HG03520 (cell line): ENCODE results near the gene PRKG1.
"Not testable (repeated sequence)": the region's sequence is repeated elsewhere in the genome, so short reads cannot be mapped to it uniquely, and the experiment has no call there.

Experiments used
- ATAC-seq: cut with Tn5 transposase; IDR thresholded peaks from one replicate; pipeline ENCODE4 v1.9.1; 2021; ENCODE audit warnings: mild to moderate bottlenecking, moderate library complexity; ENCODE audit not compliant: unreplicated experiment

PRKG1 gene

DNA sequence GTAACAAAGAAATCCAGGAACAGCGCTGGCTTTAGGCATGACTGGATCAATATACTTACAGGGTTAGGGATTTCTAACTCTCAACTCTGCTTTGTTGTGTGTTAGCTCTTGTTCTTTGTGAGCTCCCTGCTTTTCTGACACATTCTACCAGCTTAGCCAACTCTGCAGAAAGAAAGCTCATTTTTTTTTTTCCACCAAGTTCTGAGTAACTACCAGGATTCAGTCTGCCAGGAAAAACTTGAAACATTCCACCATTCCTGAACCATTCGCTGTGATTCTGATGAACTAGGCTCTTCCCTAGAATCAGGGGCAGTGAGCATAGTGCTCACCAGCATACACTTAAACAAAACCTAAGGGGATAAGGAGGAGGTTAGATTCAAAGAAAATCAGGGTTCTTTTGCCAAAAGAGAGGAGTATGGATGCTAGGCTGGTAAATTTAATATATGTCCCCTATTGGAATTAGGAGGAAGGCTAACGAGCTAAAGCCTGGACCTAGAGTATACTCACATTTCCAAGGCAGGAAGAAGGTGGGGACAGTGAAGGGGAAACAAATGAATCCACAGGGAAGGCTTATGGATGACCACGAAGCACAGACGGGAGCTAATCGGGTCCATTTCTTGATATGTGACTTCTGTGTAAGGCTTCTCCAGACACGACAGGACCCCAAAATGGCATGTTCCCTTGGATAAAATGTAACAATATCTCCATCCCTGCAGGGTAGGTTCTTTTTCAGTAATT lies 183.4 kb downstream of the PRKG1 start:
- ATAC-seq, result no peak

DNA sequence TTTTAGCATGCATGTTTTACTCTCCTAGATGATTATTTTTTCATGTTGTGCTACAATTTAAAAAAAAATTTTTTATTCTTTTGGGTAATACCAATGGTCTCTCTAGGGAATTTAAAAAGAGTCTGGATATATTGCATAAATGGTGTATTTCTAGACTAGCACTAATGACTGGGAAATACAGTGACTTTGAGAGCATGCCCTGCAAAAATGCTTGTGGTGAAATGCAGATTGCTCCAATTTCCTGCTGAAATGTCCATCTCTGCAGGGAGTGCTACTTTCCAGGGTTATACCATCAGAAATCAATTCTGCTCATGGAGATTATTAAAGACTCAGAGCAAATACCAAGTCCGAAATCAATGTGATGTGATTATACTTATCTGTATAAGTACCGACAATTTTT lies 186.1 kb downstream of the PRKG1 start:
- no peak for ATAC-seq

DNA sequence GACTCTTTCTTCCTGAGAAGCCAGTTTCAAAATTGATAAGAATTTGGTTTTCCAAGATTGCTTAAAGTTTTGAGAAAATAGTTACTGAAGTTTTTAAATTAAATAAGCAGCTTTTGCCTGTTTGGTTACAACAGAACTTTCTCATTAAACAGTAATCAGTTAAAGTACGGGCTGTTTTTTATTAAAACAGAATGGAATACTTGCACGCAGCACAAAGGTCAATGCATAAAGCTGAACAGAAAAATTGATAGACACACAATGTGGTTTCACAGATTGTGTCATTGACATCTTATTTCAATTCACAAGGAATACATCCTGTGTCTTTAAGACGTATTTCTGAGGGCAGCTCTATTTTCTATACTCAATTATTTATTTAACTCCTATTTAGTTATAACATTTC lies 192.2 kb downstream of the PRKG1 start:
- no peak for ATAC-seq

DNA sequence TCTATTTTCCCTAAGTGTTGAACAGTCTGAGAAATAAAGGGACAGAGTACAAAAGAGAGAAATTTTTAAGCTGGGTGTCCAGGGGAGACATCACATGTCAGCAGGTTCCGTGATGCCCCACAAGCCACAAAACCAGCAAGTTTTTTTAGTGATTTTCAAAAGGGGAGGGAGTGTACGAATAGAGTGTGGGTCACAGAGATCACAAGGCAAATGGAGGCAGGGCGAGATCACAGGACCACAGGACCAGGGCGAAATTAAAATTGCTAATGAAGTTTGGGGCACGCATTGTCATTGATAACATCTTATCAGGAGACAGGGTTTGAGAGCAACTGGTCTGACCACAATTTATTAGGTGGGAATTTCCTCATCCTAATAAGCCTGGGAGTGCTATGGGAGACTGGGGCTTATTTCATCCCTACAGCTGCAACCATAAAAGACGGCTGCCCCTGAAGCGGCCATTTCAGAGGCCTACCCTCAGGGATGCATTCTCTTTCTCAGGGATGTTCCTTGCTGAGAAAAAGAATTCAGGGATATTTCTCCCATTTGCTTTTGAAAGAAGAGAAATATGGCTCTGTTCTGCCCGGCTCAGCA lies 193.8 kb downstream of the PRKG1 start:
- not testable (repeated sequence) for ATAC-seq

DNA sequence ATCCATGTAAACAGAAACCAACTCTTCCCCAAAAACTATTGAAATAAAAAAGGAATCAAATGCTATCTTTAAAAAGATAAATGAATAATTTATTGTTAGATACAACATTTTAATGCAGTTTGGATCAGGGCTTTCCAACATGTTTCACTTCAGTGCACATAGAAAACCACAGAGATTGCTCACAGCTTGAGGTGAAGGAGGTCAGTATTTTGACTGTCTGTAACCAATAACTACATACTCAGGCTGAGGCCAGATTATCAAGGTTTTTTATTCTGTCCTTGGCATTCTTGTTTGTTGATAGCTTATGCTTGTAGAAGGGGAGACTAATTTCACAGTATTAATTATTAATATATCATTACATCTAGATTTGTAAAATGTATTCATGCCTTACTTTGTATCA lies 195.5 kb downstream of the PRKG1 start:
- no peak for ATAC-seq

DNA sequence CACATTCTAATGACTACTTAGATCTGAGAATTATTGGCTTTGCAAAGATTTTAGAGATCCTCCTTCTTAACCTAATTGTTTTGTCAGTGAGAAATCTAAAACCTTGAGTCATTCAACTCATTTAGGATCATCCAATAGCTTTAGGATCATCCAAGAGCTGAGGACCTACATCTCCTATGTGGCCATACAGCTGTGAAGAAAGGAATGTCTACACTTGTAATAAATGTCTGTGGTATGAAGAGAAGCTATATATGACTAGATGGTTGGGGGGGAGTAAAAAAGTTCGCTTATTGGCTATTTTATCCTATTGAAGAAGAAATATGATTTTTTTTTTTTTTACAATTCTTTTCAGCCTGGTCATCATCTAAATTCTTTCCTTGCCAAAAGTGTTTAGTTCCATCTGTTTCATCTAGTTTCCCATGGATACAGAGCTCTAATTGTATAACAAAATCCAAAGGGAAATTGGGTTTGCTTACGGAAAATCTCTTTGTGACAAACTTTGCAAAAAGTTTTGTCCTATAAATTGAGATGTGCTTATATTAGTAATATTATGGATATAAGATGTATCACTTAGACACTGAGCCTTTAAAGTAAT lies 196.7 kb downstream of the PRKG1 start:
- no peak for ATAC-seq

DNA sequence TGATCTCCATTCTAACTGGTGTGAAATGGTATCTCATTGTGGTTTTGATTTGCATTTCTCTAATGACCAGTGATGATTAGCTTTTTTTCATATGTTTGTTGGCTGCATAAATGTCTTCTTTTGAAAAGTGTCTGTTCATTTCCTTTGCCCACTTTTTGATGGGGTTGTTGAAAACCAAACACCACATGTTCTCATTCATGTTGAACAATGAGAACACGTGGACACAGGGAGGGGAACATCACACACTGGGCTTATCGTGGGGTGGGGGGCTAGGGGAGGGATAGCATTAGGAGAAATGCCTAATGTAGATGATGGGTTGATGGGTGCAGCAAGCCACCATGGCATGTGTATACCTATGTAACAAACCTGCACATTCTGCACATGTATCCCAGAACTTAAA lies 197.8 kb downstream of the PRKG1 start:
- ATAC-seq, result not testable (repeated sequence)

DNA sequence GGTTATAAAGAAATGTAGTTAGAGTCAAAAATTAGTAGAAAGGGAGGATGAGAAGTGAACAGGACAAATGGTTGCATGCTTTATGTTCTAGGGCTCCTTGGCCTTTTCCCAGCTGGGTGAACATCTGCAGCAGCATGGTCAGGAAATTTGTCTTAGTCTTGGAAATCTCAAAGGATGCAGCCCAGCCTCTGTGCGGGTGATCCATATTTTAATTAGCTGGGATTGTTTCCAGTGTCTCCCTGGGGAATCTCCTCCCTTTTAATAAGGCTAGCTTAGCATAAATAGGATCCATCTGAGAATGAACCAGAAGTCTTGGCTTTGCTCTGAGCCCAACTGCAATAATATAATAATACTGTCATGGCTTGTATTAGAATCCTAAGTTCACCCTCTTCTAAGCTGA lies 198.3 kb downstream of the PRKG1 start:
- no peak for ATAC-seq

DNA sequence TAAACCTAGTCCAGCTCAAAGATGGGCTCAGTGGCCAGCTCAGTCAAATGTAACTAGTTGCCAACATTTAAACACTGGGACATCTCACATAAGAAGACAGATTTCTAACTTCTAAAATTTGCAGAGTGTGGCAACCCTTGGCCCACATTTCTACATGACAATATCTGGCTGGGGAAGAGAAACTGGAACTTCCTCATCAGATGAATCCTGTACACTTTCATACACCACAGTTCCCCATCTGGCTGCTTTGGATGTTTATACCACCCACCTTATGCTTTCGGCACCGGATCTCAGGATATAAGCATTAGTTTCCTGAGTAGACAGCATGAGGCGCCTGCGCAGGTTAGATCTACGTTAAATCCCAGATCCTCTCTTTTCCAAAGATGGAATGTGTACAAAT lies 199.3 kb downstream of the PRKG1 start:
- no peak for ATAC-seq

DNA sequence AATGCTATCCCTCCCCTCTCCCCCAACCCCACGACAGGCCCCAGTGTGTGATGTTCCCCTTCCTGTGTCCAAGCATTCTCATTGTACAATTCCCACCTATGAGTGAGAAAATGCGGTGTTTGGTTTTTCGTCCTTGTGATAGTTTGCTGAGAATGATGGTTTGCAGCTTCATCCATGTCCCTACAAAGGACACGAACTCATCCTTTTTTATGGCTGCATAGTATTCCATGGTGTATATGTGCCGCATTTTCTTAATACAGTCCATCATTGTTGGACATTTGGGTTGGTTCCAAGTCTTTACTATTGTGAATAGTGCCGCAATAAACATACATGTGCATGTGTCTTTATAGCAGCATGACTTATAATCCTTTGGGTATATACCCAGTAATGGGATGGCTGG lies 201.8 kb downstream of the PRKG1 start:
- not testable (repeated sequence) for ATAC-seq

DNA sequence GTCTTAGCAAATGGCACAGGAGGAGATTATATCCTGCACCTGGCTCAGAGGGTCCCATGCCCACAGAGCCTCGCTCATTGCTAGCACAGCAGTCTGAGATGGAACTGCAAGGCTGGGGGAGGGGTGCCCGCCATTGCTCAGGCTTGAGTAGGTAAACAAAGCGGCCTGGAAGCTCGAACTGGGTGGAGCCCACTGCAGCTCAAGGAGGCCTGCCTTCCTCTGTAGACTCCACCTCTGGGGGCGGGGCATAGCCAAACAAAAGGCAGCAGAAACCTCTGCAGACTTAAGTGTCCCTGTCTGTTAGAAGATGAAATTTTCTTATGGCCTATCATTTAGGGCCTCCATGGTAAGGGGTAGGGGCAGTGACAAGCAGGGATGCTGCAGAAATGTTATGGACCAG lies 207.1 kb downstream of the PRKG1 start:
- not testable (repeated sequence) for ATAC-seq

DNA sequence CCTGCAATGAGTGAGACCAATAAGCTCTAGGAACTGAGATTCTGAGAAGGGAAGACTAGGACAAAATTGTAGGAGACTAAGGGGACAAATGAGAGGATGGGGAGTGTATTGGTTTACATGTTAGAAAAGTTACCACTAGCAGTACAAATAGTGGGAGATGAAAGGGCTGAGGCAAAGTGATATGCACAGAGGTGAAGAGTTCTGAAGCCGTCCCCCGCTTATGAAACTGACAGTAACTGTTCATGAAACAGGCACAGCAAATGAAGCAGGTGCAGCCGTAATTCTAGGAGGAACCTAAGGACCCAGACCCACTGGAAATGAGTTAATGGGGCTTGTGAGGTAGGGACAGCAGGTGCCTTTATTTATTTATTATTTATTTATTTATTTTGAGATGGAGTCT lies 211.3 kb downstream of the PRKG1 start:
- ATAC-seq, result no peak

DNA sequence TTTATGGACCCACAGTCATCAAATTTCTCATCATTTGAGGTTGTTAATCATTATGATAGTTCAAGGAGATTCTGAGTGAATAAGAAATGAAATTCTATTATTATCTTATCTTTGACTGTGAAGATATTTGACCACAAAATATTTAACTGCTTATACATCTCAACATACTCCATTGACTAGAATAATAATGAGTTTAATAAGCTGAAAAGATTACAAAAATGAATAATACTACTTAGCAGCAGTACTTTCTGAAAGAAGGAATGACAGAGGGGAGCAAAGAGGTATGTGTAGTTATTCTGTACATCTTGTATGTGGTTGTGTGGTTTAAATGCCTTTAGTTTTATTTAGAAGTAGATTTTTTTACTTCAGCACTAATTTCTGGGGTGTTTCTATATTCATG lies 214.2 kb downstream of the PRKG1 start:
- ATAC-seq, result no peak

DNA sequence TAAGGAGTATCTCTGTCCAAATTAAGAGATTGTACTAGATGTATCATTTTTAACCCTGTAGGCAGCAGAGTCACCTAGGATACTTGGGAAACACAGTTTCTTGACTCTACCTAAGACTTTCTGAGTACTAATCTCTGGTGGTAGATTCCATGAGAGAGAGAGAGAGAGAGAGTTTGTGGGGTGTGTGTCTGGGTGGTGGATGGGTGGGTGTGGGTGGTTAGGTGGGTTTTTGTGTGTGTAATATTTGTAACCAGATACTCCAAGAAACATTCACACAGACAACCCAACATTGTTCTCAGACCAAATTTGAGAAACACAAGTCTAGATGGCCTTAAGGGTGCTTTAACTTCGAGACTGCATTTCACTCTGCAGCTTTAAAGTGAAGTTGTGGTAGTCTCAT lies 215.2 kb downstream of the PRKG1 start:
- ATAC-seq, result no peak

DNA sequence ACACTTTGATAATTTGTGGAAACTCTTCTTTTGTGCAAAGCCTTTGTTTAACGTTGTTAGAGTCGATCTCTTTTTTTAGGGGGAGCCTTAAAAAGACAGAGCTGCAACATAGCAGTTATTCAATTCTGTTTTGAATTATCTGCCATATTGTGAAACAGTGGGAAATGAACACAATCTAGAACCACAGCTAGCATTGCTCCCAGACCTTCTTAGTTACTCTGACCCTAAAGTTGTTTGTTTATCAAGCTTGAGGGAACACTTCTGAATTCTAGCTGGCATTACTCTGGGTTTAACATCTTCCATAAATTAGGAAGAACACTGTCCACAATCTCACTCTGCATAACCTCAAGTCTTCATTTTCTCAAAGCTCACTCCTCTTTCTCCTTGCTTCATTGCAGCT lies 217.7 kb downstream of the PRKG1 start:
- no peak for ATAC-seq

DNA sequence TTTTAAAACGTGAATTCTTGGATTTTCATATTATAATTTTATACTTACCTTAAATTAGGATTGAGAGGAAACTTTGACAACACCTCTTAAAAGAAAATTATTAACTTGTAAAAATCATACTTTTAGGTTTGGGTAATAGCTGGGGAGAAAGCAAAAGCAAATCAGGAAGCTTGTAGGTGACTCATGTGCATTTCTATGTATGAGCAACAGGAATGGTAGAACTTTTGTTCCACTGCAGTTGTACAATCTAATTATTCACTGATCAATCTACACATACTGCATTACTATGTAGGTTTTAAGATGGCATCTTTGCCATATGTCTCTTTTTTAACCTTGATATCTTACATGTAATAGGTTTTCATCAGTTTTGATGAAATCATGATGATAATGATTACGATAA lies 223.2 kb downstream of the PRKG1 start:
- no peak for ATAC-seq

DNA sequence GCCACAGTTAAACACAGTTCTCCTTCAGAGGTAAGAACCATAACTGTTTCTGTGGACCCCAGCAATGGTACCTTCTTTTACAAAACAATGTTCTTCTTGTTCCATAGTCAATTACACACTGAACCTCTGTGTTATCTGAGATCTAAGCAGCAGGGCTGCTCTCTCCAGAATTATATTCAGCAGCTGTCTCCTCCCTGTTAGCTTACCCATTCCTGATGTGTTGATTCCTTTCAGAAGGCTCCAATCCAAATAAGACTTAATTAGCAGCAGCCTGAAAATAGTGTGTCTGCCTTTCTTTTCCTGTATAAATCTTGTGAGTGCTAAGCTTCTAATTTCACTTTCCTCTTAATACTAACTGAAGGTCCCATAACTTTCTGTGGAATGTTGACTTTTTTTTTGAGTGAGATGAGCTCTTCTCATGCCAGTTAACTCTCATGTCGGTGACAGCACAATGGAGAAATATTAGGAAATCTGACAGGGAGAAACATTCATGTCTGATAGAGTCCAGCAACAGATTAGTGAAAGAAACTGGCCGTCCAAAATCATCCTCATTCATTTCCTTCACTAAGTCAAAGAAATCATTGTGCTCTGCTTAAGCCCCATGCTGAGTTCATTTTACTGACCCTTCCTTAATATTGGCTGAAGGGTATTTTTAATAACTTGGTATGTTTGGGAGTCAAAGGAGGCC lies 226.5 kb downstream of the PRKG1 start:
- ATAC-seq, result no peak

DNA sequence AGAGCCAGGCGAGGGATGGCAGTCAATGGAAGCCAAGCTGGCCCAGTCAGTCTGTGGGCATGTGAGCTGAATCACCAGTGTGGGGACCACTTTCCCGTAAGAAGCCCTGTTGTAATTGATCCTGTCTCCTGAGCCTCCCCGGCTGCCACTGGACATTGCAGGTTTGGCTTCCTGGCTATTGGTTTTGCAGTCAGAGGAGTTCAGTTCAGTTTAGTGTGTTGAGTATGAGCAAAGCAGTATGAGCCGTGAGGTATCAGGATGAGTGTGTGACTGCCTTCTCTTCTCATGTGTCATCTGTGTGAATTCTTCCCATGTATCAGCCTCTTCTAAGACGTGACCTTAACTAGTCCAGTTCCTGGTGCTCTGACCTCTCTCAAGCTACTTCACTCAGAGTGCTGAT lies 227.4 kb downstream of the PRKG1 start:
- ATAC-seq, result peak; percentile 56

DNA sequence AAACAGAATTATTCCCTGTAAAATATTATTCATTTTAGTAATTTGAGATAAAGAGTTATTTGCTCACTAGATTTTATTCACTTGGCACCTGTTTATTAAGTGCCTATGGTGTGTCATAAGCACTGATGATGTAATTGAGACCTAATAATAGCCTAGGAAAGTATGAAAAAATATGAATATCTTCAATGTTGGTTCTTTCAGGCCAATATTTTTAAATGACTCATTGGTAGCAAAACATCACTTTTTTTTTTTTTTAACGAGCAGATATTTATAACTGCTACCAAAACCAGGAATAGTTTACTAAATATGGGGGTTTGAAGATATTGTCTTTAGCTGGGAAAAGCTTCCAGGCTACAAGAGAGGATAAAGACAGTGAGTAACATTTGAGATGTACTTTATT lies 228.0 kb downstream of the PRKG1 start:
- no peak for ATAC-seq

DNA sequence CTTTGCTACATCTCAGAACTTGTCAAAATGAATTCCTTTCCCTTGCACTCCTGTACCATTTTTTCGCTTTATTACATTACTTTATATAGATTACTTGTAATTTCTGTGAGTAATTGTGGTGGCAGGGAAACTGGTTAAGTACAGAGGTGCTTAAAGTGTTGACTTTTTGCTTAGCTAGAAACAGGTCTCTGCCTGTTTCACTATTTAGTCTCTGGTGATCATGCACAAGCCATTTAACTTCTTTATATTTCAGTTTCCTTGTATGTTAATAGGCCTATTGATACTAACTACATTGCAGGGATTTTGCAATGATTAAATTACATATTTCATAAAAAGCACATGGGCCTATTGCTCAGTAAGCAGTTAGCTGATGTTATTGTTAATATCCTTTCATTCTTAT lies 233.8 kb downstream of the PRKG1 start:
- no peak for ATAC-seq

DNA sequence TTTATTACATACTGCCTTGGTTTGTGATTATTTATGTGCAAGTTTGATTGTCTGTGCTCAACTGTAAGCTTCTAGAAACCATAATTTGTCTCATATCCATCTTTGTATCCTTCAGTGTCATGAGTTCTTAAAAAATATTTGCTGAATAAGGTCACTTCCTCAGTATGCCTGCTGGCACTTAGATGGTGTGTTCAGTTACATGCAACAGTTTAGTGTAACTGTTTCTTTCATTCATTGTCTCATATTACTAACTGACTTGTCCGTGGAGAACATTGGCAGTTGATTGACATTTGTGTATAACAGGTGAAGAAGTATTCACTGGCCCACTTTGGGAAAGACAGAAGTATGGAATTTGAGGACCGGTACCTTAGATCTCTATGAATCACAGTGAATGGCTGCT lies 236.9 kb downstream of the PRKG1 start:
- no peak for ATAC-seq

DNA sequence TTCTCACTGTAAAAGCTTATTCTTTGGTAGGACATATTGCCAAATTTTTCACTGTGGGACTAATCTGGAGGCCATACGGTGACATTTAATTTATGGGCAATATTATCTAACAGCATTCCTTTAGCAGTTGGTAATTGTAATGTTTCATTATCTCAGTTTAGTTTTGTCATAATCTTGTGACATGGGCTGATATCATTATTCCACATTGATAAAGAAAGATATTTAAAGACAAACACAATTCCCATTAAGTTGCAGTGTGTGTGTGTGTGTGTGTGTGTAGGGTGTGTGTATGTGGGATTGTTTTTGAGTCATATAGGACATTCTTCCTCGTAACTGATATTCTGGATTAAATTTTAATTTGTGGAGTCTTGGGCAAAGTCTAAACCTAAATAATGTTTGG lies 238.5 kb downstream of the PRKG1 start:
- ATAC-seq, result no peak
